Activated CD8-positive, alpha-beta T cell treated with anti-CD3 and anti-CD28 coated beads, Interleukin-2, amount 10 ng/mL, durations not matched to agents 7 days and 5 days (primary cell): ENCODE results near the gene CHKA. TPM values are rescaled to one million over a fixed set of nuclear protein-coding genes. Genes with fewer than 3 reads are reported as not detected.

Experiments used
- ATAC-seq: fragments of 150-1000 bp; cut with Tn5 transposase; one replicate; pipeline ENCODE4 v1.10.0; 2021; ENCODE audit warnings: moderate library complexity
- CTCF ChIA-PET: fragments of 350-600 bp; sonication (Branson Sonifier 250); formaldehyde crosslinking; loops from one replicate; lab custom pipeline; 2021; ENCODE audit warnings: antibody characterized with exemption; lab: Charles Lee
- POLR2A ChIA-PET: fragments of 350-600 bp; sonication (Branson Sonifier 250); formaldehyde crosslinking; loops from one replicate; lab custom pipeline; 2021; ENCODE audit warnings: antibody characterized with exemption; lab: Charles Lee
- DNase-seq: peaks from one replicate; pipeline ENCODE4 v3.0.0-alpha.2; 2020
- H3K27ac Mint-ChIP-seq: one replicate; pipeline ENCODE4 v1.8.0; 2021; ENCODE audit warnings: mild to moderate bottlenecking, mixed read lengths
- H3K27me3 Mint-ChIP-seq: one replicate; pipeline ENCODE4 v1.8.0; 2021; ENCODE audit warnings: low read depth, mixed read lengths
- H3K36me3 Mint-ChIP-seq: one replicate; pipeline ENCODE4 v1.8.0; 2021; ENCODE audit warnings: low read depth, mixed read lengths
- H3K4me1 Mint-ChIP-seq: one replicate; pipeline ENCODE4 v1.8.0; 2021; ENCODE audit warnings: low read depth, mixed read lengths
- H3K4me3 Mint-ChIP-seq: one replicate; pipeline ENCODE4 v1.8.0; 2021; ENCODE audit warnings: mild to moderate bottlenecking, mixed read lengths
- H3K9me3 Mint-ChIP-seq: one replicate; pipeline ENCODE4 v1.8.0; 2022; ENCODE audit warnings: mixed read lengths; ENCODE audit not compliant: insufficient read depth
- total RNA-seq, 2 experiments: library from RNA; stranded (reverse); gene quantifications; one replicate each; pipeline ENCODE4 v1.2.3, GENCODE V29; 2021

Gene CHKA
- total RNA-seq, 2 experiments from 2014 or later, result 14.4 to 14.5 TPM

DNA sequence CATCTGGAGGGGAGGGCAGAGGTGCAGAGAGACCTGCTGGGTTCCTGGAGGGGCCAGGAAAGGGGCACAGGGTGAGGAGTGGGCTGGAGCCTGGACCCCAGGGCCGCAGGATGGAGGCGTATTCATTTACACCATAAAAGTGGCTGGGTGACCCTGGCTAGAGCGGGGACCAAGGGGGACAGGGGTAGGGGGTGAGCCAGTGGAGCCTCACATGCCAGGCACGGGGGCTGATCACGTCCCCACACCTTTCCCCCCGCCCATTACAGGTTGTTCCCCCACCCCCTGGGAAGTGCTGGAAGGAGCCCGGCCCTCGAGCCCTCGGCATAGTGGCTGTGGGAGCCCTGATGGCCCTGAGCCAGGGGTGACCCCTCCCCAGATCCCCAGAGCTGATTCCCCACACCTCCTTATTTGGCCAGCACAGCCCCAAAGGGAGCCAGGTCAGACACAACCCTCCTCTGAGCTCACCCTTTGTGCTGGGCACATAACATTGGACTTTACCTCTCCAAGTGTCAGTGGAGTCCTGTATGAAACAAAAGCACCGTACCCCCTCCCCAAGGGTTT lies 81.6 kb downstream of the CHKA start:
- peak overlapping the region; percentile 91 for H3K4me3 Mint-ChIP-seq
- peaks cover 36% of the 10 kb centered on the region for H3K4me1 Mint-ChIP-seq
- peaks cover 22% of the 10 kb centered on the region for H3K36me3 Mint-ChIP-seq
- ChIA-PET POLR2A (interaction anchor here (3.1 to 3.6 kb wide), 2 partner anchors 8 to 13 kb away, joined by 15 to 17 read pairs; partner anchors contain the start of gene NDUFS8), CTCF (interaction anchor here (0.8 to 1.1 kb wide), 2 partner anchors 15 to 169 kb away, joined by 4 read pairs; no protein-coding TSS in a partner anchor)
- no peaks in the 10 kb centered on the region for H3K27me3 Mint-ChIP-seq
- peak overlapping the region; percentile 93 for H3K27ac Mint-ChIP-seq
- no peaks in the 10 kb centered on the region for H3K9me3 Mint-ChIP-seq
- peak; percentile 4 for ATAC-seq
- no peak for DNase-seq

DNA sequence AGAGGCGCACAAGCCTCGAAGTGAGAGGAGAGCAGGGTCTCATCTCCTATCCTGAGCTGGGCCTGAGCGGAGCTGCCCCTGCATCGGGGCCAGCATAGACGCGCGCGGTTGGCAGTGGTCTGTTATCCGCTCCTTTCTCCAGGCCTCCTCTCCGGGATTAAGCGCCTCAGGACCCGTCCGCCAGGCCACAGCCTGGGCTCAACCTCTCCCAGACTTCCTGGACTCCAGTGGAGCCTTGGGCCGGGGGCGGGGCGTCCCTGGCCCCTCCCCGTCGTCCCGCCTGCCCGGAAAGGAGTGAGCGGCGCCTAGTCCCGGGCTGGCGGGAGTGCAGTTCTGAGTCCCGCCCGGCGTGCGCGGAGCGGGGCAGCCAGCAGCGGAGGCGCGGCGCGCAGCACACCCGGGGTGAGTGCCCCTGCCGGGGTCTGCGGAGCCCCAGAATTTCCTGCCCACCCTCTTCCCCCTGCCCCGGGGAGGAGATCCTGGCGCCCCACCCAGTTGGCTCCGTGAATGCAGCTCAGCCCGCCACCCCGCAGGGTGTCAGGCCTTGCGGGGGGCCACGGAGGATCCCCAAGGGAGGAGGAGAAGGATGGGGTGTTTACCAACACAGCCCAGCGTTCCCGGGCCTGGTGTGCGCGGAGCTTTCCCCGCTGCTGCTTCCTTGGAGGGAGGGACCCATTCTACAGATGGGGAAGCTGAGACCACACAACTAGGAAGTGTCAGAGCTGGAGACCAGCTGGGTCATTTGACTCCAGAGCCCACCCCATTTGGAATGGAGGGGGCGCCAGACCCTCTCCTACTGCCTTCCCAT lies 82.3 kb downstream of the CHKA start, which contains the start of gene TCIRG1:
Gene TCIRG1 (plus strand): TSS at position 308 of the 808 bp plus-strand sequence. CDS start 2,247 bp downstream, outside the sequence.
- peaks cover 23% of the 10 kb centered on the region for H3K36me3 Mint-ChIP-seq
- peak within 1 kb of the TSS; percentile 93 for H3K27ac Mint-ChIP-seq
- no peaks in the 10 kb centered on the region for H3K9me3 Mint-ChIP-seq
- peaks cover 36% of the 10 kb centered on the region for H3K4me1 Mint-ChIP-seq
- DNase-seq (peak; percentile 67), ATAC-seq (peak; percentile 75)
- ChIA-PET CTCF (interaction anchor here (1.1 kb wide), 1 partner anchor 170 kb away, joined by 4 read pairs; no protein-coding TSS in a partner anchor), POLR2A (interaction anchor here (1.1 to 3.6 kb wide), 2 partner anchors 8 to 9 kb away, joined by 3 to 15 read pairs; partner anchors contain the start of gene NDUFS8)
- no peaks in the 10 kb centered on the region for H3K27me3 Mint-ChIP-seq
- H3K4me3 Mint-ChIP-seq, result peak within 1 kb of the TSS; percentile 91

DNA sequence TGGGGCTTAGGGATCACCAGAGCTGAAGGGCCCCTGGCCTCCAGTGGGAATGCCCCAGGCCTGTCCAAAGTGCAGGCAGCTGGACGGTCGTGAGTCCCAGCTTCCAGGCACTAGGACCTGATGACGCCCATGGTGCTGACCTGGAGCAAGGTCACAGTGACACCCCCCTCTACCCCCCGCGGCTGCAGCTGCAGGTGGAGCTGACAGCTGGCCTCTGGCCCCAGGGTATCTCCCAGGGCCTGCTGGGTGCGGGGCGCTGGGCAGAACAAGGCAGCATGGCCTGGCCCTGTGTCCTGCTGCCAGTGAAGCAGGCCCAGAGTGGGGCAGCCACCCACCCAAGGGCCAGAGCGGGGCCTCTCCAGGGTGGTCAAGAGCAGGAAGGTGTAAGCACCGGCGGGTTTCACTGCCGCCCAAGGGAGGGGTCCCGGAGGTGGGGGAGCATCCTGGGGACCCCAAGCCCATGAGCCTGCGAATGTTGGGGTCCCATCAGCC lies 82.9 kb downstream of the CHKA start:
- no peak for DNase-seq
- Mint-ChIP-seq H3K4me3 (peak overlapping the region; percentile 91), H3K36me3 (peaks cover 26% of the 10 kb centered on the region), H3K27me3 (no peaks in the 10 kb centered on the region), H3K4me1 (peaks cover 38% of the 10 kb centered on the region), H3K27ac (peak overlapping the region; percentile 49), H3K9me3 (no peaks in the 10 kb centered on the region)
- CTCF ChIA-PET, result interaction anchor here (1.3 kb wide), 1 partner anchor 168 kb away, joined by 3 read pairs; no protein-coding TSS in a partner anchor
- no peak for ATAC-seq
- POLR2A ChIA-PET, result interaction anchor here (1.1 kb wide), 1 partner anchor 8 kb away, joined by 3 read pairs; no protein-coding TSS in a partner anchor

DNA sequence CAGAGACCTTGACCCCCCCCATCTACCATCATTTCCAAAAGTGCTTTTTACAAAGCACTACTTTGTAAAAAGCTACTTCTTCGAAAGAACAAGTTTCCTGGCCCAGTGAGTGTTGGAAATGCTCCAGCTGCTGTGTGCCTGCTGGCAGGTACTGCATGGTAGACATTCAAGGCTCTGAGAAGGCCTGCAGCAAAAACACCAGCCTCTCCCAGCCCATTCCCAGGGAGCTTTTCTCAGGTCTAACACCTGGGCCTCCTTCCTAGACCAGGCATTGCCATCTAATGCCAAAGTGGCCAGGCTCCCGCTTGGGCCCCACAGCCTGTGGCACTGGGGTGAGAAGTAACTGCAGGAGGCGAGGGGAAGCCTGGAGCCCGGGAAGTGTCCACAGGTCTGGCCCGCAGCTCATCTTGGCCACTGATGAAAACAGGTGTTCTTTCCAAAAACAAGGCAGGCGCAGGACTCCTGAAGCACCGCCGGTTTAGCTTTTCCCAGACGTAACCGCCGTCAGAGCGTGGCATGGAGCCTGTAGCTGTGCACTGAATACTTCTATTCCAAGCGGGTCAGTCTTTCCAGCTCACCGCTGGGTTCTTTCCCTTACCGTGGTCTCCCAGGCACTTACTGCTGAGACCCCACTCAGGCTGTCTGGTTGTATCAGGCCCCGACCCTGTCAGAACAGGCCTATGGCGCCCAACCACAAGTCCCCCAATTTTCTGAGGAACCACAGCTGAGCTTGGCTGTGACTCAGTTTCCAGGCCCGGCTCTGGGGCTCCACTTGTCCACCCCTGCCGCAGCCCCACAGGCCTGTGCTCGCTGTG lies 83.6 kb downstream of the CHKA start:
- no peak for DNase-seq
- H3K4me1 Mint-ChIP-seq, result peaks cover 38% of the 10 kb centered on the region
- H3K27ac Mint-ChIP-seq, result peak overlapping the region; percentile 88
- no peaks in the 10 kb centered on the region for H3K9me3 Mint-ChIP-seq
- peak overlapping the region; percentile 48 for H3K4me3 Mint-ChIP-seq
- peaks cover 26% of the 10 kb centered on the region for H3K36me3 Mint-ChIP-seq
- ATAC-seq, result no peak
- H3K27me3 Mint-ChIP-seq, result no peaks in the 10 kb centered on the region
- ChIA-PET CTCF (interaction anchor here (1.3 kb wide), 1 partner anchor 169 kb away, joined by 3 read pairs; no protein-coding TSS in a partner anchor), POLR2A (interaction anchor here (1.1 kb wide), 1 partner anchor 8 kb away, joined by 3 read pairs; no protein-coding TSS in a partner anchor)

DNA sequence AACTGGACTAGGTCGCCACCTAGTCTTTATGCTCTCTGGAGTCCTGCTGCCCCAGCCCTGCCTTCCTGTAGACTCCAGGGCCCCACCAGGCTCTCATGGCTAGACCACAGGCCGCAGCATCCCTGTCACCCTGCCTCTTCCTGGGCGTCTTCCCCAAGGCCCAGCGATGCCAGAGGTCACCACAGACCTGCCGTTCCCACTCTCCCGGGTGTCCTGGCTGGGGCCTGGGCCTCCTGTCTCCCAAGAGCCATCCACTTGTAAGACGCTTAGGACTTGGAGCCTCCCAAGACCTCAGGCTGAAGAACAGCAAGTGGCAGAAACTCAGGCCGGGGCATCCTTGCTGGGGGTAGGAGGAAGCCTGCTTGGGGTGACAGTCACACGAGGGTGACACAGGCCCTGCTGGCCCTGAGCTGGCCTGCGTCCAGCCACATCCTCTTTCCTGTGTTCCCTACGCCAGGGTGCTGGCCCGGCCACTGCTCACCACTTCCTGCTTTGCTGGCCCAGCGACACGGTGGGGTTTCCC lies 84.4 kb downstream of the CHKA start:
- CTCF ChIA-PET, result no interaction called here
- DNase-seq, result peak; percentile 30

DNA sequence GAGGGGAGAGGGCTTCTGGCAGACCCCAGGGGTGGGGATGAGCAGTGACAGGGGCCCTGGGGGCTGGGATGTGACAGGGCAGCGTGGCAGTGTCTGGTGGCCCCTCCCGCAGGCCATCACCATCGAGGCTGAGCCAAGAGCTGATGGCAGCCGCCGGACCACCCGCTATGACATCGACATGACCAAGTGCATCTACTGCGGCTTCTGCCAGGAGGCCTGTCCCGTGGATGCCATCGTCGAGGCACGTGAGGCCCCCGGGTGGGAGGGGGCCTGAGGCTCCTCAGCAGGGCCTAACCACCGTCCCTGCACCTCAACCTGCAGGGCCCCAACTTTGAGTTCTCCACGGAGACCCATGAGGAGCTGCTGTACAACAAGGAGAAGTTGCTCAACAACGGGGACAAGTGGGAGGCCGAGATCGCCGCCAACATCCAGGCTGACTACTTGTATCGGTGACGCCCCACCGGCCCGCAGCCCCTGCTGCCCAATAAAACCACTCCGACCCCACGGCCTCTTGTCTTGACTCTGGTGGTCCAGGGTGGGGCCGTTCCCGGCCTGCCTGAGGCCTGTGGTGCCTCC lies 85.0 kb downstream of the CHKA start:
- Mint-ChIP-seq H3K36me3 (peaks cover 20% of the 10 kb centered on the region), H3K27ac (peak overlapping the region; percentile 88), H3K27me3 (no peaks in the 10 kb centered on the region), H3K4me1 (peaks cover 35% of the 10 kb centered on the region), H3K9me3 (no peaks in the 10 kb centered on the region), H3K4me3 (no peak overlapping the region)
- no peak for DNase-seq
- ATAC-seq, result no peak
- ChIA-PET CTCF (no interaction called here), POLR2A (no interaction called here)

More for the DNA sequence above, 84.4 kb downstream of the CHKA start:
- H3K27me3 Mint-ChIP-seq, result no peaks in the 10 kb centered on the region
- H3K9me3 Mint-ChIP-seq, result no peaks in the 10 kb centered on the region
- ATAC-seq, result no peak
- H3K4me3 Mint-ChIP-seq, result no peak overlapping the region
- peaks cover 35% of the 10 kb centered on the region for H3K4me1 Mint-ChIP-seq
- H3K27ac Mint-ChIP-seq, result peak overlapping the region; percentile 88
- peaks cover 22% of the 10 kb centered on the region for H3K36me3 Mint-ChIP-seq
- POLR2A ChIA-PET, result no interaction called here

DNA sequence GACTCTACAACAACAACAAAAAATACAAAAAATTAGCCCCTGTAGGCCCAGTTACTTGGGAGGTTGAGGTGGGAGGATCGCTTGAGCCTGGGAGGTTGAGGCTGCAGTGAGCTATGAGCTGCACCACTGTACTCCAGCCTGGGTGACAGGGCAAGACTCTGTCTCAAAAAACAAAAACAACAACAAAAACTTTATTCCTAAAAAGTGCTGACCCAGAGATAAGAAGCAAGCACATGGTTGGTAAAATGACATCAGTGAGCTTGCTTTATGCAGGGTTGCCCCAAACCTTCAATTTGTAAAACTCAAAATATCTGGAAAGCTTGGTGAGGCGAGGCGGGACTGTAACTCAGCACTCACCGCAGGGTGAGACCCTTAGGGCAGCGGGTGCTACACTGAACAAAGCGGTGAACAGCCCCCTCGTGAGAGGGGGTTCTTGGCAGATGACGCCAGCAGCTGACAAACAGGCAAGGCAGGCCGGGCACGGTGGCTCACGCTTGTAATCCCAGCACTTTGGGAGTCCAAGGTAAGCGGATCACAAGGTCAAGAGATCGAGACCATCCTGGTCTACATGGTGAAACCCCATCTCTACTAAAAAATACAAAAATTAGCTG lies 85.8 kb downstream of the CHKA start:
- H3K4me3 Mint-ChIP-seq, result no peak overlapping the region
- peak overlapping the region; percentile 57 for H3K27ac Mint-ChIP-seq
- H3K27me3 Mint-ChIP-seq, result no peaks in the 10 kb centered on the region
- peaks cover 25% of the 10 kb centered on the region for H3K36me3 Mint-ChIP-seq
- POLR2A ChIA-PET, result interaction anchor here (1.1 kb wide), 1 partner anchor 36 kb away, joined by 3 read pairs; no protein-coding TSS in a partner anchor
- DNase-seq (no peak), ATAC-seq (no peak)
- CTCF ChIA-PET, result no interaction called here
- no peaks in the 10 kb centered on the region for H3K9me3 Mint-ChIP-seq
- H3K4me1 Mint-ChIP-seq, result peaks cover 33% of the 10 kb centered on the region

DNA sequence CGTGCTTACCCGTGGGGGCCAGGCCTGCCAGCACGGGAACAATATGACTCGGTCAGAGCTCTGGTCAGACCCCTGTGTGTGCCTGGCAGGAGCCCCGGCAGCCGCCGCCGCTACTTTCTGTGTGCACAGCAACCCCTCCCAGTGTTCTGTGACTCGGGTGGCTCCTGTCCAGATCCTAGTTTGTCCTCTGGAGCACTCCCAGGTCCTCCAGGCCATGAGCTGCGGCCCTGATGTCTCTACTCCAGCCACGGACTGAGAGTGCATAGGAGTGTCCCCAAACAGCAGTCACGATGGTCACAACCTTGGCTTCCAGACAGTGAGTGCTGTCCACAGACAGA lies 87.5 kb downstream of the CHKA start:
- Mint-ChIP-seq H3K4me1 (peaks cover 49% of the 10 kb centered on the region), H3K27me3 (no peaks in the 10 kb centered on the region), H3K36me3 (peaks cover 18% of the 10 kb centered on the region), H3K9me3 (no peaks in the 10 kb centered on the region), H3K4me3 (no peak overlapping the region), H3K27ac (no peak overlapping the region)
- ATAC-seq, result no peak
- CTCF ChIA-PET, result no interaction called here
- POLR2A ChIA-PET, result no interaction called here
- DNase-seq, result no peak

DNA sequence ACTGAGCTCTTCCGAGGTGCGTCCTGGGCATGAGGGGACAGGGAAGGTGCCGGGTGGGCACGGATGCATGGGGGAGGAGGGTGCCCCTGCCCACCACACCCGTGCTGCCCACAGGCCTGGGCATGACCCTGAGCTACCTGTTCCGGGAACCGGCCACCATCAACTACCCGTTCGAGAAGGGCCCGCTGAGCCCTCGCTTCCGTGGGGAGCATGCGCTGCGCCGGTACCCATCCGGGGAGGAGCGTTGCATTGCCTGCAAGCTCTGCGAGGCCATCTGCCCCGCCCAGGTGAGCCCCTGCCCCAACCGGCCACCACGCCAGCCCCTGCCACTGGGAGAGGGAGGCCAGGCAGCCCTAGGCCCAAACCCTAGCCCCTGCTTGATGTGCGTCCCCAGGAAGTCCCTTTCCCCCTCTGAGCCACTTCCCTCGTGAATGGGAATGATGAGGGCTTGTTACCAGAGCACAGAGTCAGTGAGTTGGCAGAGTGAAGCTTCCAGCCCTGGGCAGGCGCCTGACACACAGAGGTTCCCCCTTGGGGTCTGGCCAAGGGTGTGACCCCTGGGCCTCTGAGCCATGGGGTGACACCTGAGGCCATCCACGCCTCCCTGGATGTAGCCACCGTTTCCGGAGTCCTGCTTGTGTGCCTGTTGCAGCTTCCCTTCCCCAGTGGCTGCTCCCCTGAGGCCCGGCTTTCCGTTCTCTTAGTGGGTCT lies 88.0 kb downstream of the CHKA start:
- Mint-ChIP-seq H3K9me3 (no peaks in the 10 kb centered on the region), H3K4me1 (peaks cover 48% of the 10 kb centered on the region), H3K4me3 (no peak overlapping the region), H3K27ac (no peak overlapping the region), H3K36me3 (peaks cover 18% of the 10 kb centered on the region), H3K27me3 (no peaks in the 10 kb centered on the region)
- ChIA-PET CTCF (no interaction called here), POLR2A (no interaction called here)
- ATAC-seq (no peak), DNase-seq (no peak)

DNA sequence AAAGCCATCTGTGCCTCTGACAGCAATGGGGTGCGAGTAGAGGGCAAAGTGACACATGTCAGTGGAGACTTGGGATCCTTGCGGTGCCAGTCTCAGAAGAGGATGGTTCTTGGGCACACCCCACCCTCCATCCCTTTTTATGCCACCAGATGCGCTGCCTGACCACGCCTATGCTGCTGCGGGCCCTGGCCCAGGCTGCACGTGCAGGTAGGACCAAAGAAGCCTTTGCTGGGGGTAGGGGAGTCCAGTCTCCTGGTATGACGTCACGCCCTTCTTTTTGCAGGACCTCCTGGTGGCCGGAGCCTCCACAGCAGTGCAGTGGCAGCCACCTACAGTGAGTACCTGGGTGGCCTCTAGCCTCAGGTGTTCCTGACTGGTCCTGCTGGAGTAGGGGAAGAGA lies 89.2 kb downstream of the CHKA start:
- POLR2A ChIA-PET, result interaction anchor here (2.4 kb wide), 1 partner anchor 9 kb away, joined by 15 read pairs; no protein-coding TSS in a partner anchor
- Mint-ChIP-seq H3K4me3 (peak overlapping the region; percentile 97), H3K4me1 (peaks cover 40% of the 10 kb centered on the region), H3K36me3 (peaks cover 18% of the 10 kb centered on the region), H3K9me3 (no peaks in the 10 kb centered on the region), H3K27ac (peak overlapping the region; percentile 98), H3K27me3 (no peaks in the 10 kb centered on the region)
- ATAC-seq (no peak), DNase-seq (no peak)
- CTCF ChIA-PET, result no interaction called here
